ENCODE measurements around the gene RBM26. TPM values are rescaled to one million over a fixed set of nuclear protein-coding genes. Genes with fewer than 3 reads are reported as not detected.

The RBM26 gene
- total and polyA plus RNA-seq, 12 donors = 7.5 to 46.8 (median 24.5) TPM

DNA sequence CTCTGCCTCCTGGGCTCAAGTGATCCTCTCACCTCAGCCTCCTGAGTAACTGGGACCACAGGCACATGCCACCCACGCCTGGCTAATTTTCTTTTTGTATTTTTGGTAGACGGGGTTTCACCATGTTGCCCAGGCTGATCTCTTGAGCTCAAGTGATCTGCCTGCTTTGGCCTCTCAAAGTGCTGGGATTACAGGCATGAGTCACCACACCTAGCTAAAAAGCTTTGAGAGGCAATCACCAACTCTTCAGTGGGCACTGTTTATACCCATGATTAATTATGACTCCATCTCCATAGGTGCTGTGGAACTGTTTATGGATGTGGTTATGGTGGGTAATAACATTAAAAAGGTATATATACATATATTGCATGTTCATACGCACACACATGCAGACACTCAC is 7.5 kb upstream of the RBM26 start:
- TF ChIP-seq, protein P1, sequence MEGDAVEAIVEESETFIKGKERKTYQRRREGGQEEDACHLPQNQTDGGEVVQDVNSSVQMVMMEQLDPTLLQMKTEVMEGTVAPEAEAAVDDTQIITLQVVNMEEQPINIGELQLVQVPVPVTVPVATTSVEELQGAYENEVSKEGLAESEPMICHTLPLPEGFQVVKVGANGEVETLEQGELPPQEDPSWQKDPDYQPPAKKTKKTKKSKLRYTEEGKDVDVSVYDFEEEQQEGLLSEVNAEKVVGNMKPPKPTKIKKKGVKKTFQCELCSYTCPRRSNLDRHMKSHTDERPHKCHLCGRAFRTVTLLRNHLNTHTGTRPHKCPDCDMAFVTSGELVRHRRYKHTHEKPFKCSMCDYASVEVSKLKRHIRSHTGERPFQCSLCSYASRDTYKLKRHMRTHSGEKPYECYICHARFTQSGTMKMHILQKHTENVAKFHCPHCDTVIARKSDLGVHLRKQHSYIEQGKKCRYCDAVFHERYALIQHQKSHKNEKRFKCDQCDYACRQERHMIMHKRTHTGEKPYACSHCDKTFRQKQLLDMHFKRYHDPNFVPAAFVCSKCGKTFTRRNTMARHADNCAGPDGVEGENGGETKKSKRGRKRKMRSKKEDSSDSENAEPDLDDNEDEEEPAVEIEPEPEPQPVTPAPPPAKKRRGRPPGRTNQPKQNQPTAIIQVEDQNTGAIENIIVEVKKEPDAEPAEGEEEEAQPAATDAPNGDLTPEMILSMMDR (IDR thresholded peaks at IDR 0.05) = no peak
- Histone ChIP-seq H3K9me3 (no peaks in the 10 kb centered on the region), H3K36me3 (peaks cover 0 to 12% (median 5%) of the 10 kb centered on the region in 9 donors), H3K4me3 (no peak overlapping the region), H3K27me3 (no peaks in the 10 kb centered on the region), H3K4me1 (no peaks in the 10 kb centered on the region), H3K27ac (no peak overlapping the region)
- ATAC-seq (no peak), DNase-seq (no peak)
- intact Hi-C loops (cut with DNase I) = no loop called here
- 90 to 95% methylated on average over 3 of the region's 3 CpGs for WGBS, 2 donors

DNA sequence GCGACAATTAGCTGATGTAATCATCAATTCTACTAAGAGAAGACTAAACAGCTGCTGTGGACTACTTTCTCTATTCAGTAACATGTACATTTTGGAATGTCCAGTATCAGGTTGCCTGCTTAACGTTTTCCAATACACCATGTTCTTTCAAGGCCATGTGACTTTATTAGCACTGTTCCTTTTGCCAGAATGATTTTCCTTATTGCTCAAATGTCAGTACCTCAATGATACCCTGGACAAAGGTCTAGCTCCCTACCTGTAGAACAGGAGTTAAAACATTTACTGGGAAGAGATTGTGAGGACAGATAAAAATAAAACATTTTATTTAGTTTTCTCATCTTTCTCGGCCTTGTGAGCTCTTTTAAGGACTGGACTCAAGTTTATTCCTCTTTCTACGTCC is 3.8 kb upstream of the RBM26 start:
- intact Hi-C loops (cut with DNase I) = loop anchor here in 1 of 10 donors (5.0 kb wide), 1 partner anchor 132 kb away; no protein-coding TSS in a partner anchor
- peaks cover 0 to 12% (median 5%) of the 10 kb centered on the region in 9 donors for H3K36me3 ChIP-seq
- H3K4me3 ChIP-seq = no peak overlapping the region
- H3K9me3 ChIP-seq = no peaks in the 10 kb centered on the region
- no peak overlapping the region for H3K27ac ChIP-seq
- TF ChIP-seq, protein P1 (IDR thresholded peaks at IDR 0.05) = no peak
- DNase-seq (no peak), ATAC-seq (no peak)
- H3K27me3 ChIP-seq = no peaks in the 10 kb centered on the region
- 58 to 78% methylated on average over 4 of the region's 4 CpGs for WGBS, 2 donors
- peaks cover 0 to 20% (median 13%) of the 10 kb centered on the region in 9 donors for H3K4me1 ChIP-seq

DNA sequence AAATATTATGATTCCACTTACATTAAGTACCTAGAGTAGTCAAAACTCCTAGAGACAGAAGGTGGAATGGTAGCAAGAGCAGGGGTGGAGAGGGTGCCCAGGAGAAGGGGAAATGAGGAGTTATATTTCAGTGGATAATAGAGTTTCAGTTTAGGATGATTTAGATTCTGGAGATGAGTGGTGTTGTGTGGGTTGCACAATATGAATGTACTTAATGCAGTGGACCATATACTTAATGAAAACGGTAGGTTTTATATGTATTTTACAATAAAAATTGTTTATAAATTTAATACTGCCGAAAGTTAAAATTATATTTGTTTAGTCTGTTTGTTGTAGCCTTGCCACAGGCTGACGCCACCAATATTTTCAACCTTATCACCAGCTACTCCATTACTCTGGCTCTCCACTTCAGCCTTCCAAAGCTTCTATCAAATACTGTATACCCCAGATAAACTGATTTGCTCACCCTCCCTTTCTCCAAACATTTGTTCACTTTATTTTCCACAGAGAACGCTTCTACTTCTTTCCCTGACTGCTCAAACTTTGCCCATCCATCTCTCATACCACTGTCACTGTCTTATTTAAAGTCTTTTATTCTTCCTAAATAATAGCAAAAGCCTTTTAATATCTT is 1.4 kb upstream of the RBM26 start:
- Histone ChIP-seq H3K27ac (no peak overlapping the region), H3K27me3 (no peaks in the 10 kb centered on the region), H3K4me1 (peaks cover 0 to 43% (median 37%) of the 10 kb centered on the region in 9 donors), H3K36me3 (no peaks in the 10 kb centered on the region), H3K4me3 (peak overlapping the region in 2 of 10 donors; percentile 86 to 94), H3K9me3 (no peaks in the 10 kb centered on the region)
- 92 to 93% methylated on average over 4 of the region's 4 CpGs for WGBS, 2 donors
- DNase-seq (no peak), ATAC-seq (no peak)
- intact Hi-C loops (cut with DNase I) = loop anchor here in 1 of 10 donors (5.0 kb wide), 1 partner anchor 135 kb away; no protein-coding TSS in a partner anchor
- TF ChIP-seq, protein P1 (IDR thresholded peaks at IDR 0.05) = no peak

DNA sequence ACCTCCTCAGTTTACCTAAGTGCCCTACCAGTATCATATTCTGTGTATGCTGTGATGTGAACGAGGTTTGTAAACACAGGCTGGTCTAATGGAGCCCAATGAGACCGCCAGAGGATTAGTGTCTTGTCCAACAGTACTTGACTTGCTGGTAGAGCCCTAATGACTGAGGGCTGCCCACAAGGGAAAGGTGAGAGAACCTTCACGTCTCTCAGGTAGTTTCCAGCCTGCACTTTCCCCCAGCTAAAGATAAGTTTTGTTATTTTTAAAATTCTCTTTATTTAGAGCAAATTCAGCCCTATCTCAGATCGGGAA is 498 bp upstream of the RBM26 start:
- 3 to 9% methylated on average over 4 of the region's 4 CpGs for WGBS, 2 donors
- Histone ChIP-seq H3K36me3 (no peaks in the 10 kb centered on the region), H3K4me3 (peak overlapping the region; percentile 61 to 94 (median 87)), H3K9me3 (no peaks in the 10 kb centered on the region), H3K27me3 (no peaks in the 10 kb centered on the region), H3K4me1 (peaks cover 0 to 53% (median 44%) of the 10 kb centered on the region in 9 donors), H3K27ac (peak overlapping the region; percentile 68 to 97 (median 94))
- ATAC-seq = peak in 4 of 8 donors; percentile 19 to 55 (median 51)
- TF ChIP-seq, protein P1 (IDR thresholded peaks at IDR 0.05) = no peak
- no peak for DNase-seq
- intact Hi-C loops (cut with DNase I) = loop anchor here in 1 of 10 donors (5.0 kb wide), 1 partner anchor 136 kb away; no protein-coding TSS in a partner anchor

Measured in heart right ventricle (tissue), 16 donors.